ENCODE measurements around the gene PSMD4.

The PSMD4 gene

DNA sequence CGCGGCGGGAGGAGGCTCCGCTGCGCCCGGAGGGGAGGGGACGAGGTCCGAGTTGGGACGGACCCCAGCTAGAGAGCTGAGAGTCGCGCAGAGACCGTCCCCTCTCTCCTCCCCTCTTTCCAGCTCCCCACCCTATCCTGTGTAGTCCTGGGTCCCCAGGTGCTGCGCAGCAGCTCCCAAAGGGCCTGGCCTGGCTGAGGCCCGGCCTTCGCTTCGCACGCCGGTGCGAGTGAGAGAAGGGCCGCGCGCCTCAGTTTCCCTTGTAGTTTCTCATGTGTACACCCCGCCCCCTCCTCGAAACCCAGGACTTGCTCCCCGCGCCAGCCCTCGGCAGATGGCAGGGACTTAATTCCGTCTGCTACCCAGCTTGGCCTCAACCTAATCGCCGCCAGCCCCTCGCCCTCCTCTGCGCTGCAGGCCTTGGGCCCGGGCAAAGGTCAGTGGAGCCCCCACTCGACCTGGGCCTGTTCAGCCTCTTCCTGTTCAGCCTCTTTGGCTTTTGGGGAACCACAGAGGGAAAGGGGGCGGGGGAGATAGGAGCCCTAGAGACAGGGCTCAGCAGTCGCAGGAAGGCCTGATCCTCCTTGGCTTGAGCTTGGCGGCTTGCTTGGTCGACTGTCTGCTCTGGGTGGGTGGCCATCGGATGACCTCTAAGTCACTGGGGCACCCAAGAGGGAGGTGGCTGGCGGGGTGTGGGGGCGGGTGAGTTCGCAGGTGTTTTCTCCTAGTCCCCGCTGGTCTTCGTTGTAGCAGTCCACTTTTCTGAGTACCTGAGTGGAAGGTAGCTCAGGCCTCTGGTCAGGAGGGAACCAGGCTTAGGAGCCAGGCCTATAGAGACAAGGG, 28.6 kb downstream of the PSMD4 start:
- TF ChIP-seq, protein P1, sequence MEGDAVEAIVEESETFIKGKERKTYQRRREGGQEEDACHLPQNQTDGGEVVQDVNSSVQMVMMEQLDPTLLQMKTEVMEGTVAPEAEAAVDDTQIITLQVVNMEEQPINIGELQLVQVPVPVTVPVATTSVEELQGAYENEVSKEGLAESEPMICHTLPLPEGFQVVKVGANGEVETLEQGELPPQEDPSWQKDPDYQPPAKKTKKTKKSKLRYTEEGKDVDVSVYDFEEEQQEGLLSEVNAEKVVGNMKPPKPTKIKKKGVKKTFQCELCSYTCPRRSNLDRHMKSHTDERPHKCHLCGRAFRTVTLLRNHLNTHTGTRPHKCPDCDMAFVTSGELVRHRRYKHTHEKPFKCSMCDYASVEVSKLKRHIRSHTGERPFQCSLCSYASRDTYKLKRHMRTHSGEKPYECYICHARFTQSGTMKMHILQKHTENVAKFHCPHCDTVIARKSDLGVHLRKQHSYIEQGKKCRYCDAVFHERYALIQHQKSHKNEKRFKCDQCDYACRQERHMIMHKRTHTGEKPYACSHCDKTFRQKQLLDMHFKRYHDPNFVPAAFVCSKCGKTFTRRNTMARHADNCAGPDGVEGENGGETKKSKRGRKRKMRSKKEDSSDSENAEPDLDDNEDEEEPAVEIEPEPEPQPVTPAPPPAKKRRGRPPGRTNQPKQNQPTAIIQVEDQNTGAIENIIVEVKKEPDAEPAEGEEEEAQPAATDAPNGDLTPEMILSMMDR (conservative IDR thresholded peaks at IDR 0.05; ENCODE audit: low read depth, low read length), result no peak
- no peak for DNase-seq (ENCODE audit: low read depth)
- peak overlapping the region; percentile 83 for H3K4me3 ChIP-seq (ENCODE audit: low read depth, low read length)

DNA sequence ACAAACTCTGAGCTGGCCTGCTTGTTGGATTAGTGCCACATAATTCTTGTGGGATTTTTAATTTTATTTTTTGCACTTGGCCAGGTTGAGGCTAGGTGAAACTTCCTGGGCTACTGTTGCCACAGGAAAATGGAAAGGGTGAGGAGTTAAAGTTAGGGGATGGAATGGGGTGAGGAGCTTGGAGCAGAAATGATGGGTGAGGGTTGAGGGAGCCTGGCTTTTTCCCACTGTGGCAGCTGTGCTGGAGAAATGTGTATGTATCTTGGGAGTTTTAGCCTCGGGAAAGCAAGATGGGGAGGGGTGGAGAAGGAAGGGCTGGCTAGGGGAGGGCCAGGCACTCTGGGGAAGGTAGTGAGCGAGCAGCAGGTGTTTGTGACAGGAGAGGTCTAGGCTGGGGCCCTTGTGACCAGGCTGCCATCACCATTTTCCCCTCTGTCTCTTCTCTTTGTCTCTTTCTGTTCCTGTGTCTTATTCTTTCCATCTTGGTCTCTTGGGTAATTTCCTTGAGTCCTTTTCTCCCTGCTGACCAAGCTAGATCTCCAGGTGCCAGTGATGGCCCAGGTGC, 29.6 kb downstream of the PSMD4 start:
- TF ChIP-seq, protein P1 (conservative IDR thresholded peaks at IDR 0.05; ENCODE audit: low read depth, low read length), result no peak
- H3K4me3 ChIP-seq (ENCODE audit: low read depth, low read length), result no peak overlapping the region
- no peak for DNase-seq (ENCODE audit: low read depth)

DNA sequence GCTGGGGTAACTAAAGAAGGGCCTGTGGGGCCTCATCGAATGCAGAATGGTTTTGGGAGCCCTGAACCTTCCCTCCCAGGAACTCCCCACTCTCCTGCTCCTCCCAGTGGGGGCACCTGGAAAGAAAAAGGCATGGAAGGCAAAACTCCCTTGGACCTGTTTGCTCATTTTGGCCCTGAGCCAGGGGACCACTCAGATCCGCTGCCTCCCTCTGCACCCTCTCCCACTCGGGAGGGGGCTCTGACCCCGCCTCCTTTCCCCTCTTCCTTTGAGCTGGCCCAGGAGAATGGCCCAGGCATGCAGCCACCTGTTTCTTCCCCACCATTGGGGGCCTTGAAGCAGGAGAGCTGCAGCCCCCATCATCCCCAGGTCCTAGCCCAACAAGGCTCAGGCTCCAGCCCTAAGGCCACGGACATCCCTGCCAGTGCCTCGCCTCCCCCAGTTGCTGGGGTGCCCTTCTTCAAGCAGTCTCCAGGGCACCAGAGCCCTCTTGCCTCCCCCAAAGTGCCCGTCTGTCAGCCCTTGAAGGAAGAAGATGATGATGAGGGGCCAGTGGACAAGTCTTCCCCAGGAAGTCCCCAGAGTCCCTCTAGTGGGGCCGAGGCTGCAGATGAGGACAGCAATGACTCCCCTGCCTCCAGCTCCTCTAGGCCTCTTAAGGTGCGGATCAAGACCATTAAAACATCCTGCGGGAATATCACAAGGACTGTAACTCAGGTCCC, 32.2 kb downstream of the PSMD4 start:
- no peak for DNase-seq (ENCODE audit: low read depth)
- no peak overlapping the region for H3K4me3 ChIP-seq (ENCODE audit: low read depth, low read length)
- TF ChIP-seq, protein P1 (conservative IDR thresholded peaks at IDR 0.05; ENCODE audit: low read depth, low read length), result no peak

DNA sequence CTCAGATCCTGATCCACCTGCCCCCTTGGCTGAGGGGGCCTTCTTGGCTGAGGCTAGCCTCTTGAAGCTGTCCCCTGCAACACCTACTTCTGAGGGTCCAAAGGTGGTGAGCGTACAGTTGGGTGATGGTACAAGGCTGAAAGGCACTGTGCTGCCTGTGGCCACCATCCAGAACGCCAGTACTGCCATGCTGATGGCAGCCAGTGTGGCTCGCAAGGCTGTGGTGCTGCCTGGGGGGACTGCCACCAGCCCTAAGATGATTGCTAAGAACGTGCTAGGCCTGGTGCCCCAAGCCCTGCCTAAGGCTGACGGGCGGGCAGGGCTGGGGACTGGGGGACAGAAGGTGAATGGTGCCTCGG, 32.8 kb downstream of the PSMD4 start:
- no peak for DNase-seq (ENCODE audit: low read depth)
- TF ChIP-seq, protein P1 (conservative IDR thresholded peaks at IDR 0.05; ENCODE audit: low read depth, low read length), result no peak
- H3K4me3 ChIP-seq (ENCODE audit: low read depth, low read length), result no peak overlapping the region

DNA sequence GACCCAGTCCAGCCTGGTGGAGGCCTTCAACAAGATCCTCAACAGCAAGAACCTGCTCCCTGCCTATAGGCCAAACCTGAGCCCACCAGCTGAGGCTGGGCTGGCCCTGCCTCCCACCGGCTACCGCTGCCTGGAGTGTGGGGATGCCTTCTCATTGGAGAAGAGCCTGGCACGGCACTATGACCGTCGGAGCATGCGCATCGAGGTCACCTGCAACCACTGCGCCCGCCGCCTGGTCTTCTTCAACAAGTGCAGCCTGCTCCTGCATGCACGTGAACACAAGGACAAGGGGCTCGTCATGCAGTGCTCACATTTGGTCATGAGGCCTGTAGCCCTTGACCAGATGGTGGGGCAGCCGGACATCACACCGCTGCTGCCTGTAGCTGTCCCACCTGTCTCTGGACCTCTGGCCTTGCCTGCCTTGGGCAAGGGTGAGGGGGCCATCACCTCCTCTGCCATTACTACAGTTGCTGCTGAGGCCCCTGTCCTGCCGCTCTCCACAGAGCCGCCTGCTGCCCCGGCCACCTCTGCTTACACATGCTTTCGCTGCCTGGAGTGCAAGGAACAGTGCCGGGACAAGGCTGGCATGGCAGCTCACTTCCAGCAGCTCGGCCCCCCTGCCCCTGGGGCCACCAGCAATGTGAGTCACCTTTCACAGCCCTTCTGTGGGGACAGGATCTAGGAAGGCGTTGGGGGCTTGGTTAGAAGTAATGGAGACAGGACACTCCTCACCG, 33.4 kb downstream of the PSMD4 start:
- TF ChIP-seq, protein P1 (conservative IDR thresholded peaks at IDR 0.05; ENCODE audit: low read depth, low read length), result no peak
- no peak for DNase-seq (ENCODE audit: low read depth)
- H3K4me3 ChIP-seq (ENCODE audit: low read depth, low read length), result no peak overlapping the region

DNA sequence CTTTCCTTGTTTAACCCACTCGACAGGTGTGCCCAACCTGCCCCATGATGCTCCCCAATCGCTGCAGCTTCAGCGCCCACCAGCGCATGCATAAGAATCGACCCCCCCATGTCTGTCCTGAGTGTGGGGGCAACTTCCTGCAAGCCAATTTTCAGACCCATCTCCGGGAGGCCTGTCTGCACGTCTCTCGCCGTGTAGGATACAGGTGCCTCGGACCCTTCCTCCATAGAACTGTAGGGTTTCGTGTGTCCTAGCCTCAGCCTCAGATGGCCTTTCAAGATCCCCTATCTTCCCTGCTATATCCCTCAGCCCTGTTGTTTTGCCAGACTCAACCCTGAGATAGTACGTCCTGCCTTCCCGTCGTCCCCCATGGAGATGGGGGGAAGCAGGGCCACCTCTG, 34.0 kb downstream of the PSMD4 start:
- no peak for DNase-seq (ENCODE audit: low read depth)
- H3K4me3 ChIP-seq (ENCODE audit: low read depth, low read length), result no peak overlapping the region
- TF ChIP-seq, protein P1 (conservative IDR thresholded peaks at IDR 0.05; ENCODE audit: low read depth, low read length), result no peak

All from choroid plexus epithelial cell (primary cell).